Activated T-cell treated with anti-CD3 and anti-CD28 coated beads, Interleukin-2, amount 50 U/mL, for 4 hours (primary cell): Measurements from ENCODE around the gene BBOF1. TPM values are rescaled to one million over a fixed set of nuclear protein-coding genes. Genes with fewer than 3 reads are reported as not detected.
"Not testable (repeated sequence)": the region's sequence is repeated elsewhere in the genome, so short reads cannot be mapped to it uniquely, and the experiment has no call there.

ENCODE experiments used
- ATAC-seq, 2 donors: fragments of 200-7000 bp; cut with Tn5 transposase; one replicate each; pipeline ENCODE4 v1.10.0; 2021
- DNase-seq: peaks from one replicate; pipeline ENCODE4 v3.0.0-alpha.2; 2020
- H3K27me3 Mint-ChIP-seq: one replicate; pipeline ENCODE4 v1.8.0; 2021; ENCODE audit warnings: low read depth, mixed read lengths
- H3K36me3 Mint-ChIP-seq: one replicate; pipeline ENCODE4 v1.8.0; 2022; ENCODE audit warnings: mixed read lengths; ENCODE audit not compliant: insufficient read depth
- H3K4me1 Mint-ChIP-seq: one replicate; pipeline ENCODE4 v1.8.0; 2021; ENCODE audit warnings: low read depth, mixed read lengths
- H3K4me3 Mint-ChIP-seq: one replicate; pipeline ENCODE4 v1.8.0; 2021; ENCODE audit warnings: mild to moderate bottlenecking, moderate library complexity, mixed read lengths
- H3K9me3 Mint-ChIP-seq: one replicate; pipeline ENCODE4 v1.8.0; 2021; ENCODE audit warnings: mixed read lengths
- total RNA-seq, 3 donors: library from RNA; stranded (reverse); gene quantifications; one replicate each; pipeline ENCODE4 v1.2.1, GENCODE V29; 2021

The BBOF1 gene, protein sequence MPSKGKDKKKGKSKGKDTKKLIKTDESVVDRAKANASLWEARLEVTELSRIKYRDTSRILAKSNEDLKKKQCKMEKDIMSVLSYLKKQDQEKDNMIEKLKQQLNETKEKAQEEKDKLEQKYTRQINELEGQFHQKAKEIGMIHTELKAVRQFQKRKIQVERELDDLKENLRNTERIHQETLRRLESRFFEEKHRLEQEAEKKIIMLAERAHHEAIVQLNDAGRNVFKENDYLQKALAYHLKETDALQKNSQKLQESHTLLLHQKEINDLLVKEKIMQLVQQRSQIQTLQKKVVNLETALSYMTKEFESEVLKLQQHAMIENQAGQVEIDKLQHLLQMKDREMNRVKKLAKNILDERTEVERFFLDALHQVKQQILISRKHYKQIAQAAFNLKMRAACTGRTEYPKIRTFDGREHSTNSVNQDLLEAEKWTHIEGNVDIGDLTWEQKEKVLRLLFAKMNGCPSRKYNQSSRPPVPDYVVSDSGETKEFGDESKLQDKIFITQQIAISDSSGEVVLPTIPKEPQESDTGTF
- 1 to 10 TPM; 1.4 to 1.6 (median 1.5) TPM for total RNA-seq

GRCh38 chr14:74018586-74019407, at the start of gene BBOF1, which contains the start of gene ENTPD5:
BBOF1 (plus strand) TSS chr14:74019349; CDS start chr14:74019479, 130 bp downstream.
ENTPD5 (minus strand) TSS chr14:74019288; CDS start chr14:73988102, 31,186 bp downstream.
- no peaks in the 10 kb centered on the region for H3K36me3 Mint-ChIP-seq
- peaks cover 10% of the 10 kb centered on the region for H3K4me1 Mint-ChIP-seq
- ATAC-seq = peak; percentile 96
- no peaks in the 10 kb centered on the region for H3K9me3 Mint-ChIP-seq
- H3K4me3 Mint-ChIP-seq = peak within 1 kb of the TSS; percentile 93
- peak; percentile 80 for DNase-seq
- no peaks in the 10 kb centered on the region for H3K27me3 Mint-ChIP-seq

GRCh38 chr14:73973497-73973896, 45.7 kb upstream of the BBOF1 start:
- no peak for ATAC-seq
- no peaks in the 10 kb centered on the region for H3K27me3 Mint-ChIP-seq
- H3K9me3 Mint-ChIP-seq = no peaks in the 10 kb centered on the region
- no peaks in the 10 kb centered on the region for H3K4me1 Mint-ChIP-seq
- DNase-seq = no peak
- H3K4me3 Mint-ChIP-seq = no peak overlapping the region
- H3K36me3 Mint-ChIP-seq = peaks cover 17% of the 10 kb centered on the region

DNA sequence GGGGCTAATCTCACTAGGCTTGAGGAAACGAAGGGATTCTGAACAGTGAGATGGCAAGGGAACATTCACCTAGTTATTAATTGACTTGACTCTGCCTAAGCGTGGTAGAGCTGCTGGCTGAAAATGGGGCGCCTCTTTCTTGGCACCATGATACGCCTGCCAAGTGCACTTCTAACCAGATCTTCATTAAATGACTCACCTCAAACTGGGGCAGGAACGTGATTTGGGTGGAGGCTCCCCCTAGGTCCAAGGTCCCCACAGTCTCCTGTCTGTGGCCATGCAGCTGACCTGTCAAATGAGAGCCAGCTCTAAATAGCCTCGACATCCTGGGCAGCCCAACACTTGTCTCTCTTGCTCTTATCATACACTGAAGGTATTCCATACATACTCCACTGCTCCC, 43.0 kb upstream of the BBOF1 start:
- ATAC-seq (no peak), DNase-seq (no peak)
- Mint-ChIP-seq H3K9me3 (no peaks in the 10 kb centered on the region), H3K36me3 (peaks cover 17% of the 10 kb centered on the region), H3K4me3 (no peak overlapping the region), H3K4me1 (no peaks in the 10 kb centered on the region), H3K27me3 (no peaks in the 10 kb centered on the region)

DNA sequence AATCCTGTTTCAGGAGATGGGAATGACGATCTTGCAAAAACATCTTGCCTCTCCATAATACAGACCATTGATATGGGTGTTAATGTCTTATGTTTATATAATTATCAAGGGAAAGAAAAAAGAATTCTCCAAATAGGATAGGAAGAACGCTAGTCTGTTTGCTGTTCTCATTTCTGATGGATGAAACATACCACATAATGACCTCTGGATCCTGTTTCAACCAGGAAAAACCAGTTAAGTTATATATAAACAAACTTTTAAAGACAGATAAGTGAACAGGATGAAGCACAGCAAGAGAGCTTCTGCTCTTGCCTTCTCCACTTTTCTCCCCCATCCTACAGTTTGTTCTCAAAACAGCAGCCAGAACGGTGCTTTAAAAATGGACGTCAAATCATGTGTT, 41.3 kb upstream of the BBOF1 start:
- Mint-ChIP-seq H3K9me3 (no peaks in the 10 kb centered on the region), H3K4me3 (no peak overlapping the region), H3K4me1 (no peaks in the 10 kb centered on the region), H3K36me3 (peaks cover 12% of the 10 kb centered on the region), H3K27me3 (no peaks in the 10 kb centered on the region)
- DNase-seq = no peak
- ATAC-seq = no peak

- no peak for DNase-seq
- Mint-ChIP-seq H3K27me3 (no peaks in the 10 kb centered on the region), H3K4me3 (no peak overlapping the region), H3K36me3 (peaks cover 15% of the 10 kb centered on the region), H3K9me3 (no peaks in the 10 kb centered on the region), H3K4me1 (no peaks in the 10 kb centered on the region)
- ATAC-seq = no peak
These were observed 31.1 kb upstream of the BBOF1 start for GRCh38 chr14:73988065-73988464.

DNA sequence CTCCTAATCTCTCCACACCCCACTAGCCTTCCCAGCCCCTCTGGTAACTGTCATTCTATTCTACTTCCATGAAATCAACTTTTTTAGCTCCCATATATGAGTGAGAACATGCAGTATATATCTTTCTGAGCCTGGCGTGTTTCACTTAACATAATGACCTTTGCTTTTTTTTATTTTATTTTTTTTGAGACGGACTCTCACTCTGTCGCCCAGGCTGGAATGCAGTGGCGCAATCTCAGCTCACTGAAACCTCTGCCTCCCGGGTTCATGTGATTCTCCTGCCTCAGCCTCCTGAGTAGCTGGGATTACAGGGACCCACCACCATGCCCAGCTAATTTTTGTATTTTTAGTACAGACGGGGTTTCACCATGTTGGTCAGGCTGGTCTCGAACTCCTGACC, 30.5 kb upstream of the BBOF1 start:
- not testable (repeated sequence) for H3K9me3 Mint-ChIP-seq, H3K27me3 Mint-ChIP-seq, ATAC-seq, H3K4me3 Mint-ChIP-seq, H3K4me1 Mint-ChIP-seq, DNase-seq
- peaks cover 15% of the 10 kb centered on the region for H3K36me3 Mint-ChIP-seq

DNA sequence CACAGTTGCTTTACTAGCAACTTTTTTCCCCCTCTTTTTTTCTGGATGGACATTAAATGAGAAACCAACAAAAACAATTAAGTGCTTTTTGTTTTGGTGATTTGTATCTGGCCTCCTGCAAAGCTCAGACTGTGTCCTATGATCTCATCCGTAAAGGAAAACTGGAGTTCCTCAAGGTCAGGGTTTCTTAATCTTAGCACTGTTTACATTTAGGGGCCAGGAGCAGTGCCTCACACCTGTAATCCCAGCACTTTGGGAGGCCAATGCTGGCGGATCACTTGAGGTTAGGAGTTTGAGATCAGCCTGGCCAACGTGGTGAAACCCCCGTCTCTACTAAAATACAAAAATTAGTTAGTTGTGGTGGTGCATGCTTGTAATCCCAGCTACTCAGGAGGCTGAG, 28.1 kb upstream of the BBOF1 start:
- H3K9me3 Mint-ChIP-seq = no peaks in the 10 kb centered on the region
- DNase-seq (no peak), ATAC-seq (no peak)
- H3K4me3 Mint-ChIP-seq = no peak overlapping the region
- peaks cover 11% of the 10 kb centered on the region for H3K36me3 Mint-ChIP-seq
- no peaks in the 10 kb centered on the region for H3K27me3 Mint-ChIP-seq
- no peaks in the 10 kb centered on the region for H3K4me1 Mint-ChIP-seq

GRCh38 chr14:73994926-73995325, 24.2 kb upstream of the BBOF1 start:
- H3K4me3 Mint-ChIP-seq, DNase-seq, H3K9me3 Mint-ChIP-seq, ATAC-seq, H3K27me3 Mint-ChIP-seq, H3K4me1 Mint-ChIP-seq: not testable (repeated sequence)
- peaks cover 11% of the 10 kb centered on the region for H3K36me3 Mint-ChIP-seq

- H3K4me1 Mint-ChIP-seq = no peaks in the 10 kb centered on the region
- ATAC-seq (no peak), DNase-seq (no peak)
- H3K4me3 Mint-ChIP-seq = no peak overlapping the region
- H3K36me3 Mint-ChIP-seq = peaks cover 13% of the 10 kb centered on the region
- H3K9me3 Mint-ChIP-seq = no peaks in the 10 kb centered on the region
- H3K27me3 Mint-ChIP-seq = no peaks in the 10 kb centered on the region
These were observed 23.2 kb upstream of the BBOF1 start for GRCh38 chr14:73995977-73996378.

- no peak for ATAC-seq
- Mint-ChIP-seq H3K4me1 (no peaks in the 10 kb centered on the region), H3K36me3 (peaks cover 13% of the 10 kb centered on the region), H3K9me3 (no peaks in the 10 kb centered on the region), H3K27me3 (no peaks in the 10 kb centered on the region), H3K4me3 (no peak overlapping the region)
- DNase-seq = no peak
These were observed 22.4 kb upstream of the BBOF1 start for GRCh38 chr14:73996731-73997107.

GRCh38 chr14:73997108-73997943, 21.8 kb upstream of the BBOF1 start:
- DNase-seq = no peak
- no peak for ATAC-seq
- Mint-ChIP-seq H3K27me3 (no peaks in the 10 kb centered on the region), H3K4me3 (no peak overlapping the region), H3K9me3 (no peaks in the 10 kb centered on the region), H3K4me1 (no peaks in the 10 kb centered on the region), H3K36me3 (peaks cover 13% of the 10 kb centered on the region)

GRCh38 chr14:73997944-73998447, 21.2 kb upstream of the BBOF1 start:
- Mint-ChIP-seq H3K27me3 (no peaks in the 10 kb centered on the region), H3K36me3 (peaks cover 16% of the 10 kb centered on the region), H3K4me3 (no peak overlapping the region), H3K4me1 (no peaks in the 10 kb centered on the region), H3K9me3 (no peaks in the 10 kb centered on the region)
- DNase-seq = no peak
- ATAC-seq = no peak

GRCh38 chr14:73998726-73999125, 20.4 kb upstream of the BBOF1 start:
- Mint-ChIP-seq H3K9me3 (no peaks in the 10 kb centered on the region), H3K36me3 (peaks cover 18% of the 10 kb centered on the region), H3K27me3 (no peaks in the 10 kb centered on the region), H3K4me1 (no peaks in the 10 kb centered on the region), H3K4me3 (no peak overlapping the region)
- ATAC-seq (no peak), DNase-seq (no peak)

DNA sequence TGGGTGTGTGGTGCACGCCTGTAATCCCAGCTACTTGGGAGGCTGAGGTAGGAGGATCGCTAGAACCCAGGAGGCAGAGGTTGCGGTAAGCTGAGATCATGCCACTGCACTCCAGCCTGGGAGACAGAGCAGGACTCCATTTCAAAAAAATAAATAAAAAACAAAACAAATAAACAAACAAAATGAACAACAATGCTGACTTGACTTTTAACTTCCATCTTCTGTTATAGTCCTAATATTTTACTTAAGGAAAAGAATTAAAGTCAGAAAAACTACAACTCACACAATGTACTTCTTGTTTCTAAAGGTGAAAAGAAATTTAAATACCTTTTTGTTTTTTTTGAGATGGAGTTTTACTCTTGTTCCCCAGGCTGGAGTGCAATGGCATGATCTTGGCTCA, 13.5 kb upstream of the BBOF1 start:
- not testable (repeated sequence) for H3K36me3 Mint-ChIP-seq, H3K4me3 Mint-ChIP-seq, ATAC-seq, H3K27me3 Mint-ChIP-seq, H3K9me3 Mint-ChIP-seq, H3K4me1 Mint-ChIP-seq, DNase-seq
